RWPE2 (cell line): ENCODE data around the gene JAK1.

ENCODE experiments used
- ATAC-seq: fragments of 200-7000 bp; cut with Tn5 transposase; 3 replicates; pipeline ENCODE4 v1.9.1; 2021; ENCODE audit warnings: low read depth
- DNase-seq: peaks from one replicate; pipeline ENCODE4 v3.0.0-alpha.2; 2020; ENCODE audit warnings: low spot score
- H3K27ac ChIP-seq: fragments of 450-650 bp; 2 replicates; pipeline ENCODE4 v1.5.1; 2017; ENCODE audit warnings: mild to moderate bottlenecking; ENCODE audit not compliant: poor library complexity, severe bottlenecking
- H3K27me3 ChIP-seq: fragments of 250-450 bp; sonication (Bioruptor Pico); 2 replicates; pipeline ENCODE4 v1.5.1; 2021; ENCODE audit warnings: mild to moderate bottlenecking, moderate library complexity; ENCODE audit not compliant: insufficient read depth, poor library complexity, severe bottlenecking
- H3K36me3 ChIP-seq: fragments of 250-450 bp; sonication (Bioruptor Pico); 2 replicates; pipeline ENCODE4 v1.5.1; 2020; ENCODE audit warnings: low read depth, mild to moderate bottlenecking, moderate library complexity
- H3K4me1 ChIP-seq: fragments of 250-450 bp; sonication (Bioruptor Pico); 2 replicates; pipeline ENCODE4 v1.5.1; 2021; ENCODE audit warnings: mild to moderate bottlenecking, moderate library complexity; ENCODE audit not compliant: insufficient read depth, poor library complexity, severe bottlenecking
- H3K4me3 ChIP-seq: fragments of 250-450 bp; sonication (Bioruptor Pico); 2 replicates; pipeline ENCODE4 v1.5.1; 2021; ENCODE audit warnings: mild to moderate bottlenecking, moderate library complexity; ENCODE audit not compliant: severe bottlenecking
- H3K9me3 ChIP-seq: fragments of 250-450 bp; sonication (Bioruptor Pico); 2 replicates; pipeline ENCODE4 v1.5.1; 2021; ENCODE audit warnings: mild to moderate bottlenecking, moderate library complexity; ENCODE audit not compliant: severe bottlenecking
- CTCF ChIP-seq: fragments of 450-650 bp; IDR thresholded peaks from one replicate; pipeline ENCODE4 v1.5.1; 2017; ENCODE audit warnings: mild to moderate bottlenecking, moderate library complexity; ENCODE audit not compliant: poor library complexity, severe bottlenecking

JAK1 gene

GRCh38 chr1:64996541-64997257, 30.4 kb upstream of the JAK1 start:
- Histone ChIP-seq H3K4me1 (no peaks in the 10 kb centered on the region), H3K9me3 (no peaks in the 10 kb centered on the region), H3K27ac (no peak overlapping the region), H3K27me3 (no peaks in the 10 kb centered on the region), H3K36me3 (no peaks in the 10 kb centered on the region), H3K4me3 (no peak overlapping the region)
- no peak for DNase-seq
- TF ChIP-seq CTCF: no peak
- no peak for ATAC-seq

- Histone ChIP-seq H3K9me3 (no peaks in the 10 kb centered on the region), H3K4me1 (no peaks in the 10 kb centered on the region), H3K27me3 (no peaks in the 10 kb centered on the region), H3K4me3 (no peak overlapping the region), H3K36me3 (no peaks in the 10 kb centered on the region), H3K27ac (no peak overlapping the region)
- DNase-seq (no peak), ATAC-seq (no peak)
- TF ChIP-seq CTCF: no peak
Measured at GRCh38 chr1:64995316-64995715, 29.0 kb upstream of the JAK1 start.

- Histone ChIP-seq H3K9me3 (no peaks in the 10 kb centered on the region), H3K27ac (no peak overlapping the region), H3K36me3 (no peaks in the 10 kb centered on the region), H3K27me3 (no peaks in the 10 kb centered on the region), H3K4me3 (no peak overlapping the region), H3K4me1 (peaks cover 12% of the 10 kb centered on the region)
- TF ChIP-seq CTCF: no peak
- ATAC-seq: no peak
- DNase-seq: no peak
Measured at GRCh38 chr1:64986903-64987871, 20.8 kb upstream of the JAK1 start.

- H3K4me3 ChIP-seq: no peak overlapping the region
- H3K9me3 ChIP-seq: no peaks in the 10 kb centered on the region
- no peak for TF ChIP-seq CTCF
- H3K4me1 ChIP-seq: peaks cover 7% of the 10 kb centered on the region
- ATAC-seq: no peak
- DNase-seq: no peak
- no peaks in the 10 kb centered on the region for H3K36me3 ChIP-seq
- H3K27ac ChIP-seq: no peak overlapping the region
- no peaks in the 10 kb centered on the region for H3K27me3 ChIP-seq
Measured at GRCh38 chr1:64984737-64985136, 18.4 kb upstream of the JAK1 start.
